T-helper 2 cell treated with Interferon-gamma antibody and Interleukin-4, amounts not matched to agents 5 μg/mL and 100 μg/mL, for 36 hours (primary cell): ENCODE data around the gene ZFP30.
A peak's percentile ranks its signal among the peaks of the same experiment; 100 is the strongest.
"Not testable (repeated sequence)": the region's sequence is repeated elsewhere in the genome, so short reads cannot be mapped to it uniquely, and the experiment has no call there.

Experiments used
- DNase-seq: peaks from one replicate; pipeline ENCODE4 v3.0.0; 2021; ENCODE audit warnings: low spot score
- H3K27ac Mint-ChIP-seq: one replicate; pipeline ENCODE4 v1.8.0; 2021; ENCODE audit warnings: mild to moderate bottlenecking, mixed read lengths
- H3K27me3 Mint-ChIP-seq: one replicate; pipeline ENCODE4 v1.8.0; 2021; ENCODE audit warnings: low read depth, mixed read lengths
- H3K36me3 Mint-ChIP-seq: one replicate; pipeline ENCODE4 v1.8.0; 2021; ENCODE audit warnings: low read depth, mixed read lengths
- H3K4me1 Mint-ChIP-seq: one replicate; pipeline ENCODE4 v1.8.0; 2021; ENCODE audit warnings: low read depth, mixed read lengths
- H3K4me3 Mint-ChIP-seq: one replicate; pipeline ENCODE4 v1.8.0; 2022; ENCODE audit warnings: mild to moderate bottlenecking, moderate library complexity, mixed read lengths
- H3K9me3 Mint-ChIP-seq: one replicate; pipeline ENCODE4 v1.8.0; 2021; ENCODE audit warnings: mixed read lengths

The ZFP30 gene

GRCh38 chr19:37655301-37655688 is at the start of gene ZFP30:
Gene ZFP30, minus strand, starts transcription at chr19:37655465. Its CDS starts 7,643 bp downstream, at chr19:37647822.
- H3K27ac Mint-ChIP-seq: peak within 1 kb of the TSS; percentile 94

GRCh38 chr19:37699057-37699456 is 43.8 kb upstream of the ZFP30 start:
- no peak for DNase-seq

More at GRCh38 chr19:37655301-37655688, at the start of gene ZFP30:
- Mint-ChIP-seq H3K9me3 (peaks cover 36% of the 10 kb centered on the region), H3K4me3 (peak within 1 kb of the TSS; percentile 80), H3K36me3 (peaks cover 37% of the 10 kb centered on the region), H3K4me1 (peaks cover 20% of the 10 kb centered on the region), H3K27me3 (no peaks in the 10 kb centered on the region)
- peak; percentile 88 for DNase-seq

GRCh38 chr19:37698216-37698615 is 43.0 kb upstream of the ZFP30 start:
- no peaks in the 10 kb centered on the region for H3K27me3 Mint-ChIP-seq
- DNase-seq: no peak
- no peaks in the 10 kb centered on the region for H3K4me1 Mint-ChIP-seq
- H3K4me3 Mint-ChIP-seq: no peak overlapping the region
- peaks cover 66% of the 10 kb centered on the region for H3K9me3 Mint-ChIP-seq
- H3K27ac Mint-ChIP-seq: no peak overlapping the region
- peaks cover 28% of the 10 kb centered on the region for H3K36me3 Mint-ChIP-seq

More at GRCh38 chr19:37699057-37699456, 43.8 kb upstream of the ZFP30 start:
- no peak overlapping the region for H3K4me3 Mint-ChIP-seq
- H3K4me1 Mint-ChIP-seq: no peaks in the 10 kb centered on the region
- peaks cover 67% of the 10 kb centered on the region for H3K9me3 Mint-ChIP-seq
- peaks cover 33% of the 10 kb centered on the region for H3K36me3 Mint-ChIP-seq
- H3K27me3 Mint-ChIP-seq: no peaks in the 10 kb centered on the region
- no peak overlapping the region for H3K27ac Mint-ChIP-seq

GRCh38 chr19:37695144-37695899 is 40.1 kb upstream of the ZFP30 start:
- Mint-ChIP-seq H3K9me3 (peaks cover 58% of the 10 kb centered on the region), H3K4me1 (peaks cover 7% of the 10 kb centered on the region), H3K36me3 (peaks cover 24% of the 10 kb centered on the region), H3K27me3 (no peaks in the 10 kb centered on the region), H3K4me3 (no peak overlapping the region), H3K27ac (no peak overlapping the region)
- DNase-seq: no peak

GRCh38 chr19:37692956-37693620 is 37.8 kb upstream of the ZFP30 start:
- Mint-ChIP-seq H3K27me3 (no peaks in the 10 kb centered on the region), H3K27ac (no peak overlapping the region), H3K9me3 (peaks cover 37% of the 10 kb centered on the region), H3K4me1 (peaks cover 7% of the 10 kb centered on the region), H3K4me3 (no peak overlapping the region), H3K36me3 (peaks cover 10% of the 10 kb centered on the region)
- DNase-seq: no peak

- Mint-ChIP-seq H3K36me3 (peaks cover 6% of the 10 kb centered on the region), H3K4me1 (peaks cover 7% of the 10 kb centered on the region), H3K4me3 (peak overlapping the region; percentile 91), H3K9me3 (peaks cover 26% of the 10 kb centered on the region), H3K27me3 (no peaks in the 10 kb centered on the region), H3K27ac (peak overlapping the region; percentile 79)
- DNase-seq: peak; percentile 70
These were observed 36.7 kb upstream of the ZFP30 start for GRCh38 chr19:37691881-37692504.

GRCh38 chr19:37683520-37683919 is 28.3 kb upstream of the ZFP30 start:
- no peaks in the 10 kb centered on the region for H3K36me3 Mint-ChIP-seq
- H3K27me3 Mint-ChIP-seq: no peaks in the 10 kb centered on the region
- no peak for DNase-seq
- H3K27ac Mint-ChIP-seq: no peak overlapping the region
- peaks cover 39% of the 10 kb centered on the region for H3K9me3 Mint-ChIP-seq
- no peaks in the 10 kb centered on the region for H3K4me1 Mint-ChIP-seq
- no peak overlapping the region for H3K4me3 Mint-ChIP-seq

- no peaks in the 10 kb centered on the region for H3K4me1 Mint-ChIP-seq
- H3K4me3 Mint-ChIP-seq: no peak overlapping the region
- no peak for DNase-seq
- no peaks in the 10 kb centered on the region for H3K36me3 Mint-ChIP-seq
- no peaks in the 10 kb centered on the region for H3K27me3 Mint-ChIP-seq
- peaks cover 46% of the 10 kb centered on the region for H3K9me3 Mint-ChIP-seq
- no peak overlapping the region for H3K27ac Mint-ChIP-seq
These were observed 14.2 kb upstream of the ZFP30 start for GRCh38 chr19:37669450-37669914.

- H3K9me3 Mint-ChIP-seq: peaks cover 44% of the 10 kb centered on the region
- peaks cover 20% of the 10 kb centered on the region for H3K4me1 Mint-ChIP-seq
- peak overlapping the region; percentile 80 for H3K4me3 Mint-ChIP-seq
- H3K36me3 Mint-ChIP-seq: peaks cover 25% of the 10 kb centered on the region
- H3K27ac Mint-ChIP-seq: peak overlapping the region; percentile 39
- DNase-seq, H3K27me3 Mint-ChIP-seq: not testable (repeated sequence)
These were observed 1.9 kb upstream of the ZFP30 start for GRCh38 chr19:37657157-37657556.

- Mint-ChIP-seq H3K36me3 (peaks cover 32% of the 10 kb centered on the region), H3K4me1 (peaks cover 20% of the 10 kb centered on the region), H3K27me3 (no peaks in the 10 kb centered on the region), H3K9me3 (peaks cover 37% of the 10 kb centered on the region), H3K4me3 (peak overlapping the region; percentile 80), H3K27ac (peak overlapping the region; percentile 94)
- peak; percentile 90 for DNase-seq
These were observed 565 bp upstream of the ZFP30 start for GRCh38 chr19:37655689-37656371.

GRCh38 chr19:37654629-37655300 is 500 bp downstream of the ZFP30 start:
- Mint-ChIP-seq H3K4me3 (peak overlapping the region; percentile 80), H3K9me3 (peaks cover 40% of the 10 kb centered on the region), H3K36me3 (peaks cover 41% of the 10 kb centered on the region), H3K4me1 (peaks cover 20% of the 10 kb centered on the region), H3K27me3 (no peaks in the 10 kb centered on the region), H3K27ac (peak overlapping the region; percentile 94)
- DNase-seq: no peak

- no peaks in the 10 kb centered on the region for H3K27me3 Mint-ChIP-seq
- peak overlapping the region; percentile 80 for H3K4me3 Mint-ChIP-seq
- peaks cover 20% of the 10 kb centered on the region for H3K4me1 Mint-ChIP-seq
- no peak for DNase-seq
- peak overlapping the region; percentile 94 for H3K27ac Mint-ChIP-seq
- peaks cover 40% of the 10 kb centered on the region for H3K9me3 Mint-ChIP-seq
- peaks cover 46% of the 10 kb centered on the region for H3K36me3 Mint-ChIP-seq
These were observed 1.1 kb downstream of the ZFP30 start for GRCh38 chr19:37654118-37654517.
